ENCODE results near the gene SPRR2G.
"Not testable (repeated sequence)": the region's sequence is repeated elsewhere in the genome, so short reads cannot be mapped to it uniquely, and the experiment has no call there.

SPRR2G gene
- total RNA-seq = 0 reads per million in 4 donors

DNA sequence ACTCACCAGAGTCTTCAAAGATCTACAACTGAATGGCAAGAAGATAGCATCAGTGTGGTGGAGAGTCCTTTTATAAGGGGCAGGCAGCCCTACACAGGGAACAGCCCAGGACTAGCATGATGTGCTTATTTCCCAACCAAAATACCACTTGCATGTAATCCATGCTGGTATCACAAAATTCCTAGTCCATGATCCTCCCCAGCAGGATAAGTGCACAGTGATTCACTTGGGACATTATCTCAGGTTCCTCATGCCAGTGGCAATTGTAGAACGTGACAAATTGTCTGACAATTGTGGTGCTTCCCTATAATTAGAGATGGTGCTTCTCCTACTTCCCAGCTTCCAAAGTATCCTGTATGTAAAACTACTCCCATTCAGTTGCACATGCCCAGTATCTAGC, at the start of gene SPRR2G:
Gene SPRR2G, minus strand, starts transcription at position 45 of the 400 bp plus-strand sequence. CDS start 780 bp downstream, outside the sequence.
- DNase-seq = no peak

DNA sequence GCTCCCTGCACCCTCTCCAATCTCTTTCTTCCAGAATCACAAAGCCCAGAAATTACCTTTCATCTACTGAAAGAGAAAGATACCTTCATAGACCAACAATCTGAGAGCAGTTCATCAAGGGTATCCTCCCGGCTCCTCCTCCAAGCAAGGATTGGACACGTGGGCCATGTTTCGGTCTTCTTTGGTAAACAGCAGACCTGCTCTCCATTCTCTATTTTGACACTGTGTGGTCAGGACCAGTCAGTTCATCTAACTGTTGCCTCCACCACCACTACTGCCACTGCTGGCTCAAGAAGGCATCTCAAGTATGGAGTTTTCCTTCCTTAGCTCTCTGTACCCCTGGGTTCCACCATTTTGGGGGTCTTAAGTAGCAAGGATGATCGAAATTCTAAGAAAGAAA, 44.5 kb upstream of the SPRR2G start:
- DNase-seq = no peak

DNA sequence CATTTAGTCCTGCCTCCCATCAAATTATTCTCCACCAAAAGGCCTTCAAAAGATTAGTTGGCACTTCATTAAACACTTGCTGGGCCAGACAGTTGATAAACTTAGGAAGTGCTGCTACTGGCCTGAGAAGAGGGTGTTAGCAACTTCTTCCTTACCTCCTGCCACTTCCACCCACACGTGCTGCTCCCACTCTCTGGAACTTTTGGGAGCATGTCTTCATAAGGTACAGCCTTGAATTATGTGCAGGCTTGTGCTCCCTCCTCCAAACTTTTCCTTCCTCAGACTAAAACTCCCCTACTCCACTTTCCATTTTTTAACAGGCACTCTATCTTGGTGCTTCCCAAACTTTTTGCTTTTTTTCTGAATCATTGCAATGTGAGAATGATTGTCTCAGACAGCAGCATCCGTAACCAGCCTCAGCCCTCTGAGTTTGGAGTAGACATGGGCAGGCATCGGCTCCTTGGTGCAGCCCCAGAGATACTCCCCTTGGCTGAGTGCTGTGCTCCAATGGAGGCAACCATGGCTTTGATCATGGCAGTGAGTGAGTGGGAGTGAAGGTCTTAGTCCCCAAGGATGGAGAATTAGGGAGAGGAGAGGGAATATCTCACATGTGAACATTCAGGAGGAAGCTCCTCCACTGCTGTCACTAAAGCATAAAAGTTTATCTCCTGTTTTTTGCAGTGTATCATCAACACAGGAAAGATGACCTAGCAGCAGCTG, 43.8 kb upstream of the SPRR2G start:
- DNase-seq = no peak

DNA sequence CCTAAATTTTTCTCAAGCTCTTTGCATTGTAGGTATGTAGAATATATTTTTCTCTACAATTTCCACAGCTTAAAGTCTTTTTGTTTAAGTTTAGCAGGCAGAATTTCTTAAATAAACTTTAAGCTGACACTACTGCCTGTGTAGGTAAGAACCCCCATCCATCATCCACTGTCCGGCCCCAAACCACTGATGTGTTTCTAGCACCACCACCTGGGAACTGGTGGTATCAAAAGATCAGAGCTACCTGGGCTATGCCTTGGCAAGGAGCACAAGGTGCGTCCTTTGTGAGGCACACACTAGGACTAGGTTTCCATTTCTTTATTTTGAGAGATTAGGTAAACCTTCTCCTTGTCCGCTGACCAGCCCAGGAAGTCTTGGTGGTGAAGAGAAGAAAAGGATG, 42.0 kb upstream of the SPRR2G start:
- no peak for DNase-seq

DNA sequence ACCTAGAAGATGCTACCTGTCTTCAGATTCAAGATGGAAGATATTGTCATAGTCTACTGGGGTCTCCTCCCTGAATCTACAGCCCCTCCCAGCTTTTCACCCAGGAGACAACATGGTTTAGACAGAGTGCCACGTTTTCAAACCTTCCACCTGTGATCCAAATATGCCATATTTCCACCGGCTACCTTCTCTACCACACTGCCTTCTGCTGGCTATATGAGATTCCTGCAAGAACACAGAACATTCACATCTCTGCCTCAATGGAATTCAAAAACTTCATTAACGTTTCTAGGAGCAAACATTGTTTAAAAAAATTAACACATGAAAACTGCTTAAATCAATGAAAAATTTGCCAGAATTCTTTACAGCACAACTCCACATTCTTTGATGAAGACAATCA, 39.7 kb upstream of the SPRR2G start:
- no peak for DNase-seq

DNA sequence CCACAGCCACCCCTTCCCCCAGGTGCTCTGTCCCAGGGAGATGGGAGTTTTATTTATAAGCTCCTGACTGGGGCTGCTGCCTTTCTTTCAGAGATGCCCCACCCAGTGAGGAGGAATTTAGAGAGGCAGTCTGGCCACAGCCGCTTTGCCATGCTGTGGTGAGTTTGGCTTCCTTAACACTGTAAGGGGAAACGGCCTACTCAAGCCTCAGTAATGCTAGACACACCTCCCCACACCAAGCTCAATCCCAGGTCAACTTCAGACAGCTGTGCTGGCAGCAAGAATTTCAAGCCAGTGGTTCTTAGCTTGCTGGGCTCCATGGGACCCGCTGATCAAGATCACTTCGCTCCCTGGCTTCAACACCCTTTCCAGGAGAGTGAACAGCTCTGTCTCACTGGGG, 37.6 kb upstream of the SPRR2G start:
- DNase-seq = not testable (repeated sequence)

DNA sequence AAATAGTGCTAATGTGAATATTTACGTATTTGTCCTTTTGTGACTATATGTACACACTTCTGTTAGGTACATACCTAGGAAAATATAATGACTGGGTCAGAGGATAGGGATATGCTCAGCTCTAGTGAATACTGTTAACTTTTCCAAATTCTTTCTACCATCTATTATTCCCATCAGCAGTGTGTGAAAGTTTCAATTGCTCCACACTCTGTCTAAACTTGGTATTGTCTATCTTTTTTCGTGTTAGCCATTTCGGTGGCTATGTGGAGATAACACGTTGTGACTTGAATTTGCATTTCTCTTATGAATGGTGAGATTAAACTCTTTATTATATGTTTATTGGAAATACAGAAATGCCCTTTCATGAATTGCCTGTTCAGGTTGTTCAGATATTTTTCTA, 29.9 kb upstream of the SPRR2G start:
- no peak for DNase-seq

DNA sequence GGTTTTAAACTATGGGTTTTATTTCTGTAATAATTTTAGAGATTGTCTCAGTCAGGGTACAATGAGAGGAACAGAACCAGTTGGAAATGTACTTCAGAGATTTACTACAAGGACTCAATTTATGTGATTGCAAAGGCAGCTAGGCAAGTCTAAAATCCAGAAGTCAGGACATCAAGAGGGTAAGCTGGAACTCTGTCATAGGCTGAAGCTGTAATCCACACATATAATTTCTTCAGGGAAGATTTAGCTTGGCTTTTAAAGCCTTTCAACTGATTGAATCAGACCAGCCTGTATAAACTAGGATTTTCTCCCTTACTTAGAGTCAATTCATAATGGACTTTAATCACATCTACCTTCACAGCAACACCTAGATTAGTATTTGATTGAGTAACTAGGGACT, 28.2 kb upstream of the SPRR2G start:
- DNase-seq = no peak

DNA sequence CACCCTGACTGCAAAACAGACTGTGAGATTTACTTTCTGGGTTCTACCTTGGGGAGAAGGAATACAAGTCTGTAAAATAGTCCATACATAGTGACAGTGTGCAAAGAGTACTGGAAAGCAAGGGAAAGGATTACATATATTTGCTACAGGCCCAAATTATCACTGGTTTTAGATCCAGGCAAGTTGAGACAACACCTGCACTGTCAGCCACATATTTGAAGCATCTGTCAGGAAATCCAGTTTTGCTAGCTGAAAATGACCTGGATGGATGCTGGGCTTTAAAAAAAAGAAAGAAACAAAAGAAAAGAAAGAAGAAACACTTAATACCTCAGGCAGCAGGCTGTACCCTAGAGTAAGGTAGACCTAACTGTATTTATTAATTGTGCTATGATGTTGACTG, 23.9 kb upstream of the SPRR2G start:
- DNase-seq = no peak

DNA sequence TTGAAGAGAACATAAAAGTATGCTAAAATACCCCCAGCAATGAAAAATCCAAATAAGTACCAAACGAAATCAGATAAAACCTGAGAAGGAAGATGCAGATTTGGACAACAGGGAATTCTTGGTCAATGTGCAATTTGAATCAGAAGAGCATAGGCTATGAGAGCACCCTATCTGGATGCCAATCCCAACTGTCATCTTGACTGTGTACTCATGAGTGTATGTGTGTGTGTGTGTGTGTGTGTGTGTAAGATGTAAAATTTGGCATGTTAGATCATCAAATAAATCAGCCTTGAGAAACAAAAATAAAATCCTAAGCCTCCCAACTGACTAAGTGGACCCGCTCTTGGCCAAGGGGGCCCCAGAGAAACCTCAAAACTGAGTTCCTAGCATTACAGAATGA, 18.0 kb upstream of the SPRR2G start:
- DNase-seq = no peak

DNA sequence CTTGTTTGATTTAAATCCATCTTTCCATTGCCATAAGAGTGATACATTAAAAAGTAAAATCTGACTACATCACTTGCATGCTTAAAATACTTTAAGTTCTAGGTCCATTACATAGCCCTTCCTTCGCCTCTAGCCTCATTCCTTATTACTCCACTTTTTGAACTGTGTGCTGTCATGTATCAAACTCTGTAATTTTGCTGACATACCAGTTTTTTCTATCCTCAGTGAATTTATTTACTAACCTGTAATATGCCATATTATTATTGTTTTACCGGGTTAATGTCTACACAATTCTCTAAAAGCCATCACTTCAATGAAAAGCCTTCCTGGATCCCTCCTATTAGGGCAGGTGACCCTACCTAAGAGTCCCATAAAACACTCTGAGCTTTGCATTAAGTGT, 4.9 kb upstream of the SPRR2G start:
- no peak for DNase-seq

DNA sequence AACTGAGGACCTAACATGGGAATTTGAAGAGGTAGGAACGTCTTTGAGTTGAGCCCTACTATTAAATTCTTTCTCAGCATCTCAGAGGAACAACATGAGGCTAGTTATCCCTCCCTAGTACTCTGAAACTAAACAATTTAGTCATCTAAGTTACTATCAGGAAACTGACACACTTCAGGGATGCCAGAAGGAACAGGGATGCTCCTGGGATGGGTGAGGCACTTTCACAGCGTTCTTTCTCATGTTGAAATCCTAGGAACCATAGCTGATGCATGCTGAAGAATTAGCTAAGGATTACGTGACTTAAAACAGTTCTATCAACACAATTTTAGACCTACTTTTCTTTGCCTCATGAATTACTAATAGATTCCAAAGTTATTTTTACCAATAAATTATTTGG, 1.8 kb upstream of the SPRR2G start:
- DNase-seq = no peak

DNA sequence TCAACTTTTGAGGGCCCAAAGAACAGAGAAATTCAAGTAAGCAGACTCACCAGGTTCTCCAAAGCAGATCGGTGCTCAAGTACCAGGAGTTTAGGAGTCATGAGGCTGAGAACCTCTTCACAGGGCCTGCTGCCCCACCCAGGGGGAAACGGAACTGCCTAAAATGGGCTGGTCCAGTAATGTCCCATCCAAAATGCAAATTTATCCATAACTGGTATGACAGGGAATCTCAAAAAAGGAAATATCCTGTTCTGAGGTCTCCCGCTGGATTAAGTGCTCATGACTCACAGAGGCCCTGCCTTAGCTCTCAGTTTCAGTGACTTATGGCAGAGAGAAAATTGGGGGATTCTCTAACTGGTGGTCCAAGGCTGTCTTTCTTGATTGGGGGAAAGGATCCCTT, 9.3 kb downstream of the SPRR2G start:
- no peak for DNase-seq

DNA sequence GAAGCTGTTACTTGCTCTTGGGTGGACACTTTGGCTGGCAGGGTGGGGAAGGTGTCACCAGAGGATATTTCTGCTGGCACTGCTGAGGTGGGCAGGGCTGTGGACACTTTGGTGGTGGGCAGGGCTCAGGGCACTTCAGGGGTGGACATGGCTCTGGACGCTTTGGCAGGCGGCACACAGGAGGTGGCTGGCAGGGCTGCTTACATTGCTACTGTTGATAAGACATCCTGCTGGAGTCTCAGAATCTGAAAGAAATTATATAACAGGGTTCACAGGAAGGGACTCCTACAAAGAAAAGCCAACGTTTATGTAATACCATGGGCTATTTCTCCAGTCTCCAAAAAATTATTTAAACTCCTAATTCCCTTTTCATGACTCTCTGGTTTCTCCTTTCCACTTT, 10.2 kb downstream of the SPRR2G start:
- DNase-seq = no peak

DNA sequence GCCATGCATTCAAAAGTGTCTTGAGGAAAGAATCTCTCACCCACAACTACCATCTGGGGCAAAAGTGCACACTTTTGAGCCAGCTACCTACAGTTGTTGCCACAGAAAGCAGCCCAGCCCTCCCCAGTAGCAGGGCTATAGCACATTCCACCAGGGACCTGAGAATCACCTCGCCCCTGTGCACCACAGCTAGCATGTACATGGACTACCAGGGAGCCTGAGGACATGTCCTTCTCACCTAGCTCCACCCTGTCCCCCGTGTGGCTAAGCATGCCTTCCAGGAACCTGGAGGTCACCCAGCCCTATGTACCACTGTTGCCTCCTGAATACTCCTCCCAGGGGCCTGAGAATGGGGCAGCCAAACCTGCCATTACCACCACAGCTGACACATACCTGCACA, 16.9 kb downstream of the SPRR2G start:
- no peak for DNase-seq

DNA sequence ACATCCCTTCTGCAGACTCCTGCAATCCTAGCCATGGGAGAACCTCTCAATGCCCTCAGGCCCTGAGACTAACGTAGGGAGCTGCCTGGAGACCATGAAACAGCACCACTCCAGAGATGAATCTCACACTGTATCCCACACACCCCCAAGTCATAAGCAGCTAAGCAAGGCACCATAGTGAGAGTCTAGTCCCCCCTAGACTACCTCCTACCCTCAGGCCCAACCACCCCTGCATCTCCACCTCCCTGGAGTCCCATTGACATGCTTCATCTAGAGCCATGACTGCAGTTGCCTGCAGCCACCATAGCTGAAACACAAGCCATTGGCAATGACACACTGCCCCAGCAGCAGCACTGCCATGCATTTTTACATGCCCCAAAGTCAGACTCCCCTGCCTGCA, 17.4 kb downstream of the SPRR2G start:
- no peak for DNase-seq

DNA sequence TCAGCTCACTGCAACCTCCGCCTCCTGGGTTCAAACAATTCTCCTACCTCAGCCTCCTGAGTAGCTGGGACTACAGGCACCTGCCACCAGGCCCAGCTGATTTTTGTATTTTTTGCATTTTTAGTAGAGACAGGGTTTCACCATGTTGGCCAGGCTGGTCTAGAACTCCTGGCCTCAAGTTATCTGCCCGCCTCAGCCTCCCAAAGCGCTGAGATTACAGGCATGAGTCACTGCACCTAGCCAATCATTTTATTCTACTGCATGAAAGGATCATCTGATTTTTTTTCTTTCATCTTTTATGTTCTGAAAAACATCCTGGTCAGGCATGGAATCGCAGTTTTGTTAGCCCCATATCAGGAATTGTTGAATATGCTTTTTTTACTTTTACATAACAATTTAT, 22.0 kb downstream of the SPRR2G start:
- DNase-seq = not testable (repeated sequence)

DNA sequence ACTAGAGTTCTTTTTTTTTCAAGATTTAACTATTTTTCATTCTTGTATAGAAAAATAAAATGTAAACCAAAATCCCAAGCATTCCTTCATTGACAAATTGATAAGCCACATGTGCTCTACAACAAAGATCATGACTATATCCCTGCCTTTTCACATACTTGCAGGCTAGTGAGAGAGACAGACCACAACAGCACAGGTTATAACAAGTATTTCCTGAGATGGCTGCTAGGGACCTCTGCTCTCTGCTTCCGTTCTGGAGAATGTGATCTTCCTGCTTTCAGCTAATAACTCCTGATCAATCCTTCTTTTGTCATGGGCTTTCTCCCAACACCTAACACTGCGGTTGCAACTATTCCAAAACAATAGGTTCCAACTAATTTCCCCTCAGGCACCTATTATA, 23.4 kb downstream of the SPRR2G start:
- DNase-seq = no peak

DNA sequence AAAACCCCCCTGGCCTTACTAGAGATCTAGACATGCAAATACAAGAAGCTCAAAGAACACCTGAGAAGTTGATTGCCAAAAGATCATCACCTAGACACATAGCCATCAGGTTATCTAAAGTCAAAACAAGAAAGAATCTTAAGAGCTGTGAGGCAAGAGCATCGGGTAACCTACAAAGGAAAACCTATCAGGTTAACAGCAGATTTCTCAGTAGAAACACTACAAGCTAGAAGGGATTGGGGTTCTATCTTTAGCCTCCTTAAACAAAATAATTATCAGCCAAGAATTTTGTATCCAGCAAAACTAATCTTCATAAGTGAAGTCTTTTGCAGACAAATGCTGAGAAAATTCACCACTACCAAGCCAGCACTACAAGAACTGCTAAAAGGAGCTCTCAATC, 25.2 kb downstream of the SPRR2G start:
- no peak for DNase-seq

DNA sequence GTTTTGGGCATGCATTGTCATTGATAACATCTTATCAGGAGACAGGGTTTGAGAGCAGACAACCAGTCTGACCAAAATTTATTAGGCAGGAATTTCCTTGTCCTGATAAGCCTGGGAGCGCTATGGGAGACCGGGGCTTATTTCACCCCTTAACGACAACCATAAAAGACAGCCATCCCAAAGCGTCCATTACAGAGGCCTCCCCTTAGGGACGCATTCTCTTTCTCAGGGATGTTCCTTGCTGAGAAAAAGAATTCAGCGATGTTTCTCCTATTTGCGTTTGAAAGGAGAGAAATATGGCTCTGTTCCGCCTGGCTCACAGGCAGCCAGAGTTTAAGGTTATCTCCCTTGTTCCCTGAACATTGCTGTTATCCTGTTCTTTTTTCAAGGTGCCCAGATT, 26.9 kb downstream of the SPRR2G start:
- DNase-seq = not testable (repeated sequence)

DNA sequence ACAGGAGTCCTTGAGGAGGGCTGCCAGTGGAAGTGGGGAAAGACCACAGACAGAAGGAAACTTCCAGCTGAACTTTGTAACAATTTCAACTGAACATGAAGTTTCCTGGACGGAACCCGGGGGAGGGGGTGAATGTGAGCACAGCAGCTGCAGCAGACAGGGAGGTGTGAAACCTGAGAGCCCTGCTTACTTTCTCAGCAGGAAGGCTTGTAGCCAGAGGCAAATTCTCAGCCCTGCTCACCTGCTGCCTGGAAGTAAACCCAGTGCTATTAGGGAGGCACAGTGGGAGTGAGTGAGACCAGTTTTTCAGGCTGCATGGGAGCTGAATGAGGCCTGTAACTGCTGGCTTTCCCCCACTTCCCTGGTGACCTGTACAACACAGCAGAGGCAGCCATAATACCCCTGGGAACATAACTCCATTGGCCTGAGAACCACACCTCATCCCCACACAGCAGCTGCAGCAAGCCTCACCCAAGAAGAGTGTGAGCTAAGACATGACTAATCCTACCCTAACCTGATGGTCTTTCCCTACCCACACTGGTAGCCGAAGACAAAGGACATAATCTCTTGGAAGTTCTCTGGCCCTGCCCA, 27.8 kb downstream of the SPRR2G start:
- no peak for DNase-seq

DNA sequence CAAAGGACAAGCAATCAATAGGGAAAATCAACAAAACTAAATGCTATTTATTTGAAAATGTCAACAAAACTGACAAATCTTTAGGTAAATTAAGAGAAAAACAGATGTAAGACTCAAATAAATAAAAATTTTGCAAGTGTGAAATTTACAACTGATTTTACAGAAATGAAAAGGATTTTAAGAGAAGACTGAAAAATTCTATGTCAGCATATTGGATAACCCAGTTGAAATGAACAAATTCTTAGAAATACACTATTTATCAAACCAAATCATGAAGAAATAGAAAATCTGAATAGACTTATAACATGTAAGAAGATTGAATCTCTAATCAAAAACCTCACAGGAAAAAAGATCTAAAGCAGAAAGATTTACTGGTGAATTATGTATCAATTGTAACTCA, 29.7 kb downstream of the SPRR2G start:
- DNase-seq = no peak

DNA sequence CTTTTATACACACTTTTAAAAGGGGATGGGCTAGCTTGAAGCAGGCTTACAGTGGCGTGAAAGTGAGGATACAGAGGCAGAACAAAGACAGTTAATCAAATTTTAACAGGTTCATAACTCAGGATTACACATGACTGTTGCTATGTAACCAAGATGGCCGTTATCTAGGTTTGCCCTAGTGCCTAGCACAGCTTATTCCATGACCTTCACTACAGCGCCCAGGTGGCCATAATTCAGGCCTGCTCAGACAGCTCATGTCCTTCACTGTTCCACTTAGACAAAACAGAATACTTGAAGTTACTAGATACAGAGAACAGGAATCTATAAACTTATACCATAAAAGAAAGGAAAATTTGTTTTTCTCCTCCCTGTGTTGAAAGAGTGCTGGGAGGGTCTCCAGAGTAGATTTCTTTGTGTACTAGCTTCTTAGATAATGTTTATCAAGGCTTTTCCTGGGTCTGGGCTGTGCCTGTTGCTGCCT, 31.2 kb downstream of the SPRR2G start:
- no peak for DNase-seq

DNA sequence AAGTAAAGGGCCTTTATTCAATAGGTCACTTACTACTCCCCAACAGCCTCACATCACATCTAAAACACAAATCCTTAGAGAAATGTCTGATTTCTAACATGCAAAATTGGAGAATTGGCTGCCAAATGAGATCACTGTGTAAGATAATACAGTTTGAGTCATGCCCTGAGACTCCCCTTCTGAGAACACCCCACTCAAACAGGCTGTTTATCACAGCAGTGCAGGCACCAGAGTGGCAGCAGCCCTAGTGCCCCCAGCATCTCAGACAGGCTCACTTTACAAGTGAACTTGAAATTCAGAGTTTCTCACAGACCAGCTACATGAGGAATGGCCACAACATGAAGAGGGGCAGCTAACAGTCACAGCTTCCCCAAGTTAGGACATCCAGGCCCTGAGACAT, 35.4 kb downstream of the SPRR2G start:
- not testable (repeated sequence) for DNase-seq

DNA sequence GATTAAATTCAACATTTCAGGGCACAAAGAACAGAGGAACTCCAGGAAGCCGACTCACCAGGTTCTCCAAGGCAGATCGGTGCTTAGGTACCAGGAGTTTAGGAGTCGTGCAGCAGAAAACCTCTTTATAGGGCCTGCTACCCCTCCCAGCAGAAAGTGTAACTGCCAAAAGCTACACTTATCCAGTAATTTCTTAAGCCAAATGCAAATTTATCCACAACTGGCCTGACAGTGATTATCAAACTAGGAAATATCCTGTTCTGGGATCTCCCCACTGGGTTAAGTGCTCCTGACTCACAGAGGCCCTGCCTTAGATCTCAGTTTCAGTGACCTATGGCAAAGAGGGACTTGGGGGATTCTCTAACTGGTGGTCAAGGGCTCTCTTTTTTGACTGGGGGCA, 37.3 kb downstream of the SPRR2G start, which contains the start of gene SPRR2F:
Gene SPRR2F, minus strand, starts transcription at position 101 of the 400 bp plus-strand sequence. CDS start 783 bp downstream, outside the sequence.
- DNase-seq = no peak
